ENCODE results near the gene OR51F2.
"Not testable (repeated sequence)": the region's sequence is repeated elsewhere in the genome, so short reads cannot be mapped to it uniquely, and the experiment has no call there.

Gene OR51F2, protein sequence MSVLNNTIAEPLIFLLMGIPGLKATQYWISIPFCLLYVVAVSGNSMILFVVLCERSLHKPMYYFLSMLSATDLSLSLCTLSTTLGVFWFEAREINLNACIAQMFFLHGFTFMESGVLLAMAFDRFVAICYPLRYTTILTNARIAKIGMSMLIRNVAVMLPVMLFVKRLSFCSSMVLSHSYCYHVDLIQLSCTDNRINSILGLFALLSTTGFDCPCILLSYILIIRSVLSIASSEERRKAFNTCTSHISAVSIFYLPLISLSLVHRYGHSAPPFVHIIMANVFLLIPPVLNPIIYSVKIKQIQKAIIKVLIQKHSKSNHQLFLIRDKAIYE

DNA sequence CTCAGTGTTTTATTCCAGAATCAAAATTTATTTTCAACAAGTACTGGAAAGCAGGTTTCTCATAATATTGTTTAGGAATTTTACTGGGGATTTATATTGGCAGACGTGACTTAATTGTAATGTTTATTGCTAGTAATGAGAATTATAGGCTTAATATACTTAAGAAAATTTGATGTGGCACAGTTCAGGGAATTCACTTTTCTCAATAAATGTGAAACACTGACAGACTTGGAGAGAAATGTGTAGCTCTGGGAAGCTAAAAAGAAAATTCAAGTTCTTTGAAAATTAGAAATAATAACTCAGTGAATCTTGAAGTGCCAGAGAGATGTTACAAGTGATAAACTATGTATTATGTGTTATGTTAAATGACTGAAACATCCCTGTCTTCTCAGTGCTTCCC, at the start of gene OR51F2:
Gene OR51F2, plus strand, starts transcription at position 301 of the 400 bp plus-strand sequence. CDS start 101 bp downstream, outside the sequence.
- DNase-seq: no peak

DNA sequence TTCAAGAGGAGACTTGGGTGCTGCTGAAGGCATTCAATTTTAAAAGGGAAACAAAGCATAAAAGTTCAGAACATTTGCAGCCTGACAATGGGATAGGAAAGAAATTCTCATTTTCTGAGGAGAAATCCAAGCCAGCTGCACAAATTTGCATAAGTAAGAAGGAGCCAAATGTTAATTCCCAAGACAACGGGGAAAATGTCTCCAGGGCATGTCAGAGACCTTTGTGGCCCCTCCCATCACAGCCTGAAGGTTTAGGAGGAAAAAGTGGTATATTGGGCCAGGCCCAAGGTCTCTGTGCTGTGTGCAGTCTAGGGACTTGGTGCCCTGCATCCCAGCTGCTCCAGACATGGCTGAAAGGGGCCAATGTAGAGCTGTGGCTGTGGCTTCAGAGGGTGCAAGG, 38.7 kb upstream of the OR51F2 start:
- no peak for DNase-seq

DNA sequence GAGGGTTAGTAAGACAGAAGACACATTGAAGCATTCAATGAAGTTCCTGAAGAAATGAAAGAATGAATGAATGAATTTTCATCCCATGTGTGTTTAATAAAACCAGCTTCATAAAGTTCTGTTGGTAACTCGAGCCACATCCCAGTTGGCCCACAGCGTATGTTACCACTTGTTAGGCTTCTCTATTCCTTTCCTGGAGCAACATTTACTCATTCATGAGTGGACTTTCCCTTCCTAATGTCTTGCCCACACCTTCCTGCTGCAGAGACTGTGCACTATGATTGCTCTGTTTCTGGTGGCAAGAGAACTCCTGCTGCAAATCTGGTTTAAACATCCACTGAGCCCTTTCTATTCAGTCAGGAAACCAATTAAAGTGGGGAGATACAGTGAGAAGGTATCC, 23.9 kb upstream of the OR51F2 start:
- DNase-seq: no peak

DNA sequence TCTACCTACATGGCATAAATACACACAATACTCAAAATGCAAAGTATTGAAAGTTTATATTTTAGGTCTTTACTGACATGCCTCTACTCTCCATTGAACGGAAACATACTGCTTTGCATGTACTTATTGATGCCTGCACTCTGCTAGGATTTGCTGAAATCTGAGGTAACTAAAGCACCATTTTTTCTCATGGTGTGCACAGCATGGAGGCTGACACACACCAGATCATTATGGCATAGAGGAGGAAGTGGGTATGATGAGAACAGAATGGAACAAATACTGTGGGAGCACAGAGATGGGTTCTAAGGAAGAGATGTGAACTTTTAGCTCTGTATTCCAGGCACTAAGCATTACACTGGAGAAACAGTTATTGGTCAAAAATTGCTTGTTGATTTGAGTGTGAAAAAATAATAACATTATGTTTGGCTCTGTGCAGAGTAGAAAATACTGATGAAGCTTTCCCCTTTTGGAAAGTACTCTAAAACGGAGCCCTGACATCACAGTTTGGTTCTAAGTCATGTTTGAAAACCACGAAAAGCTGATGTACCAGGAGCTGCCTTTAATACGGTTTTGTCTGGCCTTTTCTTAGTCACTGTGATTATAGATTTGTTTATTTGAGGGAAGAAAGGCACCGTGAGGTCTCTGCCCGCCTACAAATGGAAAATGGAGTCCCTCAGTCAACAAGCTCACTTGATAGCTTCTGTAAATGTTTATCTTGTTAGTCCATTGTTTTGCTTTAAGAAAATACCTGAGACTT, 22.5 kb upstream of the OR51F2 start:
- no peak for DNase-seq

DNA sequence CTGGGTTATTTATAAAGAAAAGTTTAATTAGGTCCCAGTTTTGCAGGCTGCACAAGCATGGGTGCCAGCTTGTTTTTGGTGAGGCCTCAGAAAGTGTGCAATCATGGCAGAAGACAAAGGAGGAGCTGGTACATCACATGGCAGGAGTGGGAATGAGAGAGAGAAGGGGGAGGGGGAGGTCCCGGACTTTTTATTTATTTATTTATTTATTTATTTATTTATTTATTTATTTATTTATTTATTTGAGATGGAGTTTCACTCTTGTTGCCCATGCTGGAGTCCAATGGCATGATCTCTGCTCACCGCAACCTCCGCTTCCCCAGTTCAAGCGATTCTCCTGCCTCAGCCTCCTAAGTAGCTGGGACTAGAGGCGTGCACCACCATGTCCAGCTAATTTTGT, 19.8 kb upstream of the OR51F2 start:
- DNase-seq: not testable (repeated sequence)

DNA sequence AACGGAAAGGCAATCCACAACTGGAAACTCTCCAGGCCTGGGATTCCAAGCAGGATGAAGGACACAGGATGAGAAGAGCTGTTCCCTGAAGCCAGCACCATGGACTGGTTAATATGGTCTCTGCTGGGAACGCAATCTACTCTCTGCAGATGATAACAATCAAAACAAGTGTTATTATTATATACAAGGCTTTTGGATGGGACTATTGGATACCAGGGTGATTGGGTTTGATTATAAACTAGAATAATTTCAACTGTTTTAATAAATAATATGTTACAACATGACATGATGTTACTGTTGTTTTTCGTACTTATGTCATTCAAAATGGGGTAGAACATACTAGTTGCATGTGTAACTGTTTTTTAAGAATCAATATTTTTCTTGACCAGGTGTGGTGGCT, 16.8 kb upstream of the OR51F2 start, which contains the start of gene OR52R1:
Gene OR52R1, minus strand, starts transcription at position 101 of the 400 bp plus-strand sequence. Its CDS starts 0 bp downstream, at position 101.
- no peak for DNase-seq

DNA sequence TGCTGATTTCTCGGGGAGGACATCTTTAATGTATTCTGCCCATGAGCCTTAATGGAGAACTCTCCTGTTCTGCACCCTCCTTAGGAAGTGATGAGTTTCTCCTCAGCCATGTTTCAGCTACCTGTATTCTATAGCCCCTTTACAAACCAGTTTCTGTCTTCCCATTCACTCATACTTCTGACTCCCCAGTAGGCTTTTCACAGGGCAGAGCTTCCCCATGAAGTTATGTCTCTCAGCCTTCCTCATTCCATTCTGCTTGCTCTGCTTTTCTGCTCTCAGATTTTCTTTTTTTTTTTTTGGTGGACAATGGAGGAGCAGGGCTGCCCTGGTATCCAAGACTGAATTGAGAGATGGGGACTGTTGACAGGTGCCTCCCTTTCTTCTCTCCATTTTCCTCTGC, 12.6 kb upstream of the OR51F2 start:
- DNase-seq: no peak

DNA sequence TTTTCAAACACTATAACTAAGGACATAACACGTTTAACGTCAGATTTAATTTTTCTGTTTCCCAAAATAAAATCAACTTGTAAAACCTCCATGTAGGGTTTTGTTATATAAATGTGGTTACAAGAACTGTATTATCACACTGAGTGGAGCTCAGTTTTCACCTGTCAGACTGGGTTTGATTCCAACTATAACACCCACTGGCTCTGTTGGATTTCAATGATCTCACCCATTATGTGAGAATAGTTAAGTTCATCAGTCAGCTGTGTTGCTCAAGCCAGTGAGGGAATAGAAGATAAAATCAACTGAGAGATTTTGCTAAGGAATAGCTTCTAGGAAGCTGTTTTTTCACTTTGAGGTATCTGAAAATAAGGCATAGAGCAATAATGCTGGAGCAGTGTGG, 11.9 kb upstream of the OR51F2 start:
- DNase-seq: no peak

DNA sequence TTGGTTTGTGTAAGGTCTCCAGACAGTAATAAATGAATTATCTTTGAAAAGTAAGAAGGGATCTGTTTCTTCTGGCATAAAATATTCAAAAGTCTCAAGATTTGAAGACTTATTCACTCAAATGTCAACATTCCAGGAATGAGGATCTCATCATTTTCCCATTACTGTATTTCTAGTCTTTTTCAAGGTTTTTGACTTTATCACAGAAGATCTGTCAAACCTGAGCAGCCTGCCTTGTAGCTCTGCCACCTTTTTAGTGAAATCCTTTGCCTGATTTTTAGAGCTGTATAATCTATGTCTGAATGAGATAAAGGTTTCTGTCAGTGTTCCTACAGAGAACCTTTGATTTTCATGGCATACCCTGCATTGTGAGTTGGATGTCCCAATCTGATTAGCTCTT, 4.0 kb downstream of the OR51F2 start:
- DNase-seq: no peak

DNA sequence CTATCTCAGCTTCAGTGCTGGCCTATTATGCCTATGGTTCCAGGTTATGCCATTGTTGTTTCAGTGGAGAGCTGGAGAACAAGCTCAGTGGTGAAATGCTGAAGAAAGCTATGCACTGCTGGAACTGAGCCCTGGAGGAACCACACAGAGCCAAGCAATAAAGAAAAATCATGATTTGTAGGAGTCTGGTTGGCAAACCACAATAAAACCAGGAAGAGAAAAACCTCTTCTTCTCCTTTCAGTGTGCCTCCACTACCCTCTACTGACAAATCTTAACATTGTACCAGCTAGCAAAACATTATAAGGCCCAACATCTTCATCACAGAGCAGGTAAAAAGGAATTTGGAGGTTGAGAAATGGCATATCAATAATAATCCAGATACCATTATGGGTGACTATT, 5.3 kb downstream of the OR51F2 start:
- DNase-seq: no peak

DNA sequence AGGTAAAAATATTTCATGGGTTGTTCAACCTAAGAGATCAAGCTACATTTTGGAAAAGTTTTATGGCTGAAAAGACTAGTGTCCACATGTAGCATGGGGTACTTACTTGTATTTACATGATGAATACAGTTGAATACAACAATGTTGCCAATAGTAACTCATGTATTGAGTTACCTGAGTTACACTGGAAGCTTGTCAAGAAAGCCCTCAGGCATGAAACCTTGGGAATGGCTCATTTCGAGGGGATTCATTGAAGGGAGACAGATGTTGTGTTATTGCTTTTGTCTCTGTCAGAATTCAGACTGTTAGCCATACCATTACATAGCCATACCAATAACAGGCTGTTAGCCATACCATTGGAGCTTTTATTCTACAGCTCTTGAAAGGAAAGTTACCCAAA, 9.2 kb downstream of the OR51F2 start:
- no peak for DNase-seq

DNA sequence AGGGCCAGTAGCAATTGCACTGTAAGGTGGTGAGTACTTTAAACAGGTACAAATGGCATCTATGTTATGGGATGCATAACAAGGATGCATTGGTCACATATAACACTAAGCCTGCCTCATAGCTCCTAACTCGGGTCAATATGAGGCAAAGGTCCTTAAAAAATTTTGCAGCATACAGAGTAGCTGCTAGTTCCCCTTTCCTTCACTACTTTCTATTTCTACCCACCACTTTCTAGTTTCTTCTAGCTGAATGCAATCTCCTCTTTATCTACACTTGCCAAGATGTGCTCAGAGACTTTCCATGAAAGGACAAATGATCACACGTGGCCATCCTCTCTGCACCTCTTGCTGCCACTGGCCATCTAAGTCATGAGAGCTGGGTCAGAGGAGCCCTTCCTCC, 9.8 kb downstream of the OR51F2 start:
- DNase-seq: no peak

DNA sequence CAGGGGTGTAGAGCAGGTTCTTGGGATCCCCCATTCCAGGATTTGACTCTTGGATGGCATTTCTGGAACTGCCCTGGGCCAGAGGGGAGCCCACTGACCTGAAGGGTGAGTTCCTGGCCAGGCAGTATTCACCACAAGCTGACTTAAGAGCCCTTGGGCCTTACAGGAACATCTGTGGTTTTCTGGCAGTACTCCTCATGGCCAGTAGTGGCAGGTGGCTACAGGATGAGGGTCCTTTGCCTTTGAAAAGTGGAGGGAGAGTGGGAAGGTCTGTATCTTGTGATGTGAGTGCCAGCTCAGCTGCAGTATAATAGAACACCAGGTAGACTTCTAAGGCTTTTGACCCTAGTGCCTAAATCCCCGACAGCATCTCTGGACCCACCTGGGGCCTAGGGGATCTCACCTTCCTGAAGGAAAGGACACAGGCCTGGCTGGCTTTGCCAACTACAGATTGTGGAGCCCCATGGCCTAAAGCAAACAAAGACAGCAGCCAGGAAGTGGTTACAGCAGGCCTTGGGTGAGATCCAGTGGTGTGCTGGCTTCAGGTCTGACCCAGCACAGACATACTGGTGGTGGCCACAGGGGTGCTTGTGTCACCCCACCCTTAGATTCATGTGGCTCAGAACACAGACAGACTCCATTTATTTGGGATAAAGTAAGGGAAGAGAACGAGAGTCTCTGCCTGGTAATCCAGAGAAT, 18.9 kb downstream of the OR51F2 start:
- no peak for DNase-seq

DNA sequence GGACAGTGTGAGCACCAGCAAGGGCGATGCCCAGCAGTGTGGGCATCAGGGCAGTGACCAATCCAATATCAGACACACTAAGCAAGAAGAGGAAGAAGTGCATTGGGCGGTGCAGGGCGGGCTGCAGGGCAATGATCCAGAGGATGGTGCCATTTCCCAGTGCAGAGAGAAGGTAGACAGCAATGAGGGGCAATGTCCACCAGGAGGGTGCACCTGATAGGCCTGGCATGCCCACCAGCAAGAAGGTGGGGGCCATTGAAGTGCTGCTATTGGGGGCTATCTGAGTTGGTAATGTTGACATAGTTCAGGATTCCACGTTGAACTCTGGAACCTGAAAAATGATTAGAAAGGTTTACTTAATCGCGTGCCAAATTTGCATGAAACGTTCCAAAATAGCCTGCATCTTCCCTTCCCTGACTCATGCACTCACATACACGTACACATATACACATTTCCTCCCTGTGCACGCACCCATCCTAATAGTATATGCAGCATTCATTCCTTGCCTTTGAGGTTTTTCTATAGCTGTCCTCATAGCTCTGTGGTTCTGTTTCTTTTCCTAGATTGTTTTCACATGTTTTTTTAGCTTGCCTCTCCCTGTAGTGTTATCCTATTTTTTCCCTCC, 27.9 kb downstream of the OR51F2 start, which contains the start of gene OR51S1:
Gene OR51S1, minus strand, starts transcription at position 301 of the 625 bp plus-strand sequence. Its CDS starts 0 bp downstream, at position 301.
- DNase-seq: no peak

DNA sequence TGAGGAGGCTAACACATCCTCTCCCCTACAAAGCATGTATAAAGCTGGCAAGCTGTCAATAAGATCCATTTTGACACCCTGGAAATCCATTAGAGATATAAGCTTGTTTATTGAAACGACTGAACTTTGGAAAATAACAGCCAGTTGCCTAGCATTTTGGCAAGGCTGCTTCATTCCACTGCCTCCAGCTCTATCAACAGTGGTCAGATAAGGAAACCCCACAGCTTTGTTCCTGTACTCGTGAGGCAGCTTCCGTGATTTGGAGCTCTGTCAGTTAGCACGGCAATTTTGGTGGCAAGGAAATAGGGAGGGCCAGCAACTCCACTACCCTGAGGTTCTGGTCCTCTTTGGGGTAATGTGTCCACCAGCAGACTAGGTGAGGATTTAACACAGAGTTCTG, 29.9 kb downstream of the OR51F2 start:
- DNase-seq: no peak

DNA sequence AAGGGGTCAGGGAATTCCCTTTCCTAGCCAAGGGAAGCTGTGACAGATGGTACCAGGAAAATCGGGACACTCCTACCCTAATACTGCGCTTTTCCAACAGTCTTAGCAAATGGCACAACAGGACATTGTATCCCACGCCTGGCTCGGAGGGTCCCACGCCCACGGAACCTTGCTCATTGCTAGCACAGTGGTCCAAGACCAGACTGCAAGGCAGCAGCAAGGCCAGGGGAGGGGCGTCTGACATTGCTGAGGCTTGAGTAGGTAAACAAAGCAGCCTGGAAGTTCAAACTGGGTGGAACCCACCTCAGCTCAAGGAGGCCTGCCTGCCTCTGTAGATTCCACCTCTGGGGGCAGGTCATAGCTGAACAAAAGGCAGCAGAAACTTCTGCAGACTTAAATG, 33.2 kb downstream of the OR51F2 start:
- not testable (repeated sequence) for DNase-seq

DNA sequence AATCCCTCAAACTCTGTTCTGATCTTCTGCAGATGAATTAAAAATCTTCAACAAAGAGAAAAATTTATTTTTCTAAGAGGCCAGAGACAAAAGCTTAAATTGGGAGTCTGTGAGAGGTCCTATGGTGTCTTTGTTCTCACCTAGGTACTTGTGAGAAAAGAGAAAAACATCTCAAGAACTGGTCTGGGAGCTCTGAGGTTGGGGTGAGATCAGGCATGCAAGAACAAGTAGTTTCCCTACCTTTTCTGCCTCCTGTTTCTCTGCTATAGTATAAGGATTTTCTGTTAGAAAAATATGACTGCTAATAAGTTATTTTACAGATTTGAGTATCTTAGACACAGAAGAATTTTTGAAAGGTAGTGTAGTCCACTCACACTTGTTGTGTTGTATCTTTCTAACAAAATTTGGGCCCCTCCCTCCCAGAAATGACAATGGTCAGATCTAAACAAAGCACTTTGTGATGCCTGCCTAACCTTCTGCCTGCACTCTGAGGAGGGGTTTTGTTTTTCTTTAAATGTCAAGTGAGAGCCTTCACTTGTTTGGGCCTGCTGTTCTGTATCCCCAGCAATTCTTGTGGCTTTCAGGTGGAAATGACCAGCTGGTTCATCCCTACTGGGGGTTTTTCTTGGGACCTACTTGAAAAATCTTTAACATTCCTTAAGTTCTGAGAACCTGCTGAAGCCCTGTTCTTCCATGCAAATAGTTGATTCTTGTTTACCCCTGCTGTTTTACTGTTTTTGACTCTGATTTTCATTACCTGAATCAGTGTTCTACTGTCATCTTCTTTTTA, 41.5 kb downstream of the OR51F2 start:
- DNase-seq: no peak

DNA sequence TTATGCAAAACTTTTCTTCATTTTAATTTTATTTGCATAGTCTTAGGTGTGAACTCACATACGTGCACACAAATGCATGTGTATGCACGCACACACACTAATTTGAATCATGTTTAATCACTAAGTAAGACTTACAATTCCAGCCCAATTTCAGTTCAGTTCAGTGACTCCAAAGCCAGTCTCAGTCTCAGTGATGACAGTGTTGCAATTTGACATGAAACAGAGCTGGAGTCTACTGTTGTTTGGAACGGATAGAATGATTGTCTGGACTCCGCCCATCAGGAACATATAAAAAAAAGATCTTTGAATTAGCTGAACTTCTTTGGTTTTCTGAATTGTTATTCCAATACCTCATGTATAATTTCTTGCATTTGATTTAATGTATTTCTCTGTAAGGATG, 42.8 kb downstream of the OR51F2 start:
- DNase-seq: no peak

DNA sequence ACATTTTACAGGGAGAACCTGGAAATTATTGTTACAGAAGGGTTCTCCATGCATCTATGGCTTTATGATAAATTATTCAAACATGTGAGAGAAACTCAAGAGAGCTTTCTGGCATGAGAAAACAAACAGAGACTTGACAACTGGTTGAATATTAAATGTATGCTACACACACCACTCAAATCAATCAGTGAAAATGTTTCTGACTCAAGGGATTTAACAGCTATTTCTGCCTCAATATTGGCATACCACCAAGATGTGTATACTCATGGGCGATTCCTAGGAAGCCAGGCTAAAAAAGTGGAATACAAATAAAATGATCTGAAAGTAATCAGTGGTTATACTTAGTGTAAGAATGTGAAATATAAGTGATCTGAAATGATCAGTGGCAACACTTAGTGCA, 44.7 kb downstream of the OR51F2 start:
- no peak for DNase-seq

All from anterior cingulate cortex (tissue), 58 donors.